ENCODE measurements around the gene RAD9A. TPM values are rescaled to one million over a fixed set of nuclear protein-coding genes. Genes with fewer than 3 reads are reported as not detected.

Gene RAD9A
- polyA plus RNA-seq, 1 of the 3 experiments (the other 2 are of a cell fraction): 22.3 TPM

DNA sequence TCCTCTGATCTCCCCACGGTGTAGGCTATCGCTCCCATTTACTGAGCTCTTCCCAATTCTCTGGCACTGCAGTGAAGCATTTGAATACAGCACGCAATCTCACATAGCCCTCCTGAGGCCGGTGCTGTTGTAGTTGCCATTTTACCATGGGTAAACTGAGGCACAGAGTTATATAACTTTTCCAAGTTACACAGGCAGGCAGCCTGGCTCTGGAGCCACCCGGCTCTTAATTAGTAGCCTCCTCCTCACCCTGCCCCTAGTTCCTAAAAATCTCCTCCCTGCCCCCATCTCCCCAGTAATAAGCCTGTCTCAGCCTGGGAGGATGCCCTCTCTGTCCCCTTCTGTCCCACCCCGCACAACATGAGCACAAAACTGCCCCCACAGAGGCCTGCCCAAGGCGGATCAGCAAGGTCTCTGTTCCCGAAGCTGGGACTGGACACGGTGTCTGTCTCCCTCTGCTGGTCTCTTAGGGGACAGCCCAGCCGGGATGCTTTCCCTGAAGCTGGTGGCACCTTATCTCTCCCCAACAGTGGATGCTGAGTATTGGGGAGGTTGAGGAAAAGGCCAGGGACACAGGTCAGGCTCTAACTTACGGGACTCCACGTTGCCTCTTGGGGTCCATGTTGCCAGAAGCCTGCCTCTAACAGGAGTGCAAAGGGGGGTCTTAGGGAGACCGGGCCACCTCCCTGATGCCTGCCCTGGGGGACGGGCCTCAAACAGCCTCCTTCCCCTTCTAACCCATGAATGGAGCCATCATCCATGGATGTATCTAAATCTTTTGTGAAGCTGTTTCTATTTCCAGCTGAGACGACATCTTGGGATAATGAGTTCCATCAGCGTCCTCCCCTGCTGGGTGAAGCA is 9.3 kb upstream of the RAD9A start (continued):
- TF ChIP-seq, protein P1, sequence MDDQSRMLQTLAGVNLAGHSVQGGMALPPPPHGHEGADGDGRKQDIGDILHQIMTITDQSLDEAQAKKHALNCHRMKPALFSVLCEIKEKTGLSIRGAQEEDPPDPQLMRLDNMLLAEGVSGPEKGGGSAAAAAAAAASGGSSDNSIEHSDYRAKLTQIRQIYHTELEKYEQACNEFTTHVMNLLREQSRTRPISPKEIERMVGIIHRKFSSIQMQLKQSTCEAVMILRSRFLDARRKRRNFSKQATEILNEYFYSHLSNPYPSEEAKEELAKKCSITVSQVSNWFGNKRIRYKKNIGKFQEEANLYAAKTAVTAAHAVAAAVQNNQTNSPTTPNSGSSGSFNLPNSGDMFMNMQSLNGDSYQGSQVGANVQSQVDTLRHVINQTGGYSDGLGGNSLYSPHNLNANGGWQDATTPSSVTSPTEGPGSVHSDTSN (IDR thresholded peaks at IDR 0.05): no peak
- TF ChIP-seq GABPA (IDR thresholded peaks at IDR 0.05; ENCODE audit: low read depth) (no peak), GATA2 (CRISPR knock-in tag; IDR thresholded peaks at IDR 0.05) (no peak)

- Histone ChIP-seq H3F3A (replicated peaks; ENCODE audit: insufficient read depth) (peaks cover 24% of the 10 kb centered on the region), H3K4me3 (ENCODE audit: low read depth in 2 of 2, low read length in 1 of 2) (no peak overlapping the region), H3K27me3 (ENCODE audit: insufficient read depth) (no peaks in the 10 kb centered on the region), H3K4me2 (peak overlapping the region; percentile 42; the same call in 1 of the 2 replicates), H3K9me2 (no peaks in the 10 kb centered on the region), H3K4me1 (ENCODE audit: control insufficient read depth in 1 of 2, insufficient read depth in 2 of 2, low read depth in 1 of 2, low read length in 1 of 2) (peaks cover 7 to 13% of the 10 kb centered on the region in 2 experiments; a peak in 3 of 4 replicates), H3K36me3 (replicated peaks in 1 of 2; ENCODE audit: control insufficient read depth in 1 of 2, insufficient read depth in 2 of 2, low read length in 1 of 2) (no peaks in the 10 kb centered on the region), H3K79me2 (ENCODE audit: insufficient read depth) (no peaks in the 10 kb centered on the region), H3K27ac (ENCODE audit: low read depth in 2 of 2, low read length in 1 of 2) (peak overlapping the region in 1 of 2 experiments; percentile 56; a peak in 2 of 4 replicates), H4K20me1 (ENCODE audit: insufficient read depth) (no peaks in the 10 kb centered on the region), H3K9me3 (no peaks in the 10 kb centered on the region), H3K9ac (no peak overlapping the region), H2AFZ (ENCODE audit: low read depth) (no peak overlapping the region)
- WGBS (ENCODE audit: low lambda C conversion rate): 17% methylated on average over 3 of the region's 3 CpGs
- TF ChIP-seq EZH2phosphoT487 (IDR thresholded peaks at IDR 0.05; ENCODE audit: borderline replicate concordance, low read depth) (no peak), TEAD4 (IDR thresholded peaks at IDR 0.05; ENCODE audit: borderline replicate concordance, insufficient read depth) (no peak), NRF1 (IDR thresholded peaks at IDR 0.05; ENCODE audit: low read depth, low read length) (no peak), CHD2 (IDR thresholded peaks at IDR 0.05; ENCODE audit: low read length, partially characterized antibody) (no peak), JUND (IDR thresholded peaks at IDR 0.05) (no peak), SIN3A (IDR thresholded peaks at IDR 0.05; ENCODE audit: borderline replicate concordance, low read depth, low read length) (0 out of 2 replicates have a peak, but pooled peaks have one; percentile 14), SMC3 (IDR thresholded peaks at IDR 0.05; ENCODE audit: low read depth, low read length) (no peak), GATA2 (CRISPR knock-in tag; IDR thresholded peaks at IDR 0.05) (no peak), RCOR1 (IDR thresholded peaks at IDR 0.05; ENCODE audit: low read length) (no peak), ZBTB33 (IDR thresholded peaks at IDR 0.05; ENCODE audit: borderline replicate concordance, low read depth) (no peak), RAD21 (IDR thresholded peaks at IDR 0.05; ENCODE audit: low read length) (no peak), RXRA (IDR thresholded peaks at IDR 0.05; ENCODE audit: borderline replicate concordance, low read depth) (peak; percentile 47; the same call in 1 of the 2 replicates), EP300 (IDR thresholded peaks at IDR 0.05; ENCODE audit: borderline replicate concordance in 1 of 2, low read depth in 1 of 2, low read length in 1 of 2) (no peak), FOXM1 (IDR thresholded peaks at IDR 0.05; ENCODE audit: low read depth) (no peak), NFIC (IDR thresholded peaks at IDR 0.05; ENCODE audit: borderline replicate concordance) (peak; percentile 69), TCF12 (IDR thresholded peaks at IDR 0.05) (peak; percentile 27; the same call in 1 of the 2 replicates)
- TF ChIP-seq, protein P1 (IDR thresholded peaks at IDR 0.05): peak; percentile 22; the same call in 1 of the 2 replicates
- TF ChIP-seq, protein P2, sequence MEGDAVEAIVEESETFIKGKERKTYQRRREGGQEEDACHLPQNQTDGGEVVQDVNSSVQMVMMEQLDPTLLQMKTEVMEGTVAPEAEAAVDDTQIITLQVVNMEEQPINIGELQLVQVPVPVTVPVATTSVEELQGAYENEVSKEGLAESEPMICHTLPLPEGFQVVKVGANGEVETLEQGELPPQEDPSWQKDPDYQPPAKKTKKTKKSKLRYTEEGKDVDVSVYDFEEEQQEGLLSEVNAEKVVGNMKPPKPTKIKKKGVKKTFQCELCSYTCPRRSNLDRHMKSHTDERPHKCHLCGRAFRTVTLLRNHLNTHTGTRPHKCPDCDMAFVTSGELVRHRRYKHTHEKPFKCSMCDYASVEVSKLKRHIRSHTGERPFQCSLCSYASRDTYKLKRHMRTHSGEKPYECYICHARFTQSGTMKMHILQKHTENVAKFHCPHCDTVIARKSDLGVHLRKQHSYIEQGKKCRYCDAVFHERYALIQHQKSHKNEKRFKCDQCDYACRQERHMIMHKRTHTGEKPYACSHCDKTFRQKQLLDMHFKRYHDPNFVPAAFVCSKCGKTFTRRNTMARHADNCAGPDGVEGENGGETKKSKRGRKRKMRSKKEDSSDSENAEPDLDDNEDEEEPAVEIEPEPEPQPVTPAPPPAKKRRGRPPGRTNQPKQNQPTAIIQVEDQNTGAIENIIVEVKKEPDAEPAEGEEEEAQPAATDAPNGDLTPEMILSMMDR (IDR thresholded peaks at IDR 0.05): no peak
- CTCF ChIA-PET: interaction anchor here (0.7 to 19.7 kb wide), 7 partner anchors 13 to 123 kb away, joined by 3 to 955 read pairs (median 8); partner anchors contain the start of genes CLCF1, POLD4 and PPP1CA
- POLR2A ChIA-PET: no interaction called here
- DNase-seq: no peak
Observed at GRCh38 chr11:67384851-67385366, 6.9 kb upstream of the RAD9A start.
